ENCODE results near the gene DPP7.

DNA sequence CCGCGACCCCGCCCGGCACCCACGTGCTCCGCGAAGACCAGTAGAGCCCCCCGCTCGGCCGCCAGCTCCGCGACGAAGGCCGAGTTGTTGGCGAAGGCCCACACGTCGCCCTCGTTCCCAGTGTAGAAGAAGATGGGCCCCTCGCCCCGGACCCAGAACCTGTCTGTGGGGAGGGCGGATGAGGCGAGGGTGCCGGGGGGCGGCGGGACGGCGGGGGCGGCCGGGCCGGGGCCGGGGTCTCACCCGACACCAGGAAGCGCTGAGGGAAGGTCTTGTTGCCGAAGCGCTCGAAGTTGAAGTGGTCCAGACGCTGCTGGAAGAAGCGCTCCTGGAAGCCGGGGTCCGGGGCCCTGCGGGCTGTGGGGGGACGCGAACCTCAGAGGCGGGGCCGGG, 317 bp downstream of the DPP7 start:
- TF ChIP-seq CTCF (IDR thresholded peaks at IDR 0.05): no peak
- no peak for TF ChIP-seq POLR2A (IDR thresholded peaks at IDR 0.05)
